ENCODE results near the gene DTX1.

Gene DTX1

DNA sequence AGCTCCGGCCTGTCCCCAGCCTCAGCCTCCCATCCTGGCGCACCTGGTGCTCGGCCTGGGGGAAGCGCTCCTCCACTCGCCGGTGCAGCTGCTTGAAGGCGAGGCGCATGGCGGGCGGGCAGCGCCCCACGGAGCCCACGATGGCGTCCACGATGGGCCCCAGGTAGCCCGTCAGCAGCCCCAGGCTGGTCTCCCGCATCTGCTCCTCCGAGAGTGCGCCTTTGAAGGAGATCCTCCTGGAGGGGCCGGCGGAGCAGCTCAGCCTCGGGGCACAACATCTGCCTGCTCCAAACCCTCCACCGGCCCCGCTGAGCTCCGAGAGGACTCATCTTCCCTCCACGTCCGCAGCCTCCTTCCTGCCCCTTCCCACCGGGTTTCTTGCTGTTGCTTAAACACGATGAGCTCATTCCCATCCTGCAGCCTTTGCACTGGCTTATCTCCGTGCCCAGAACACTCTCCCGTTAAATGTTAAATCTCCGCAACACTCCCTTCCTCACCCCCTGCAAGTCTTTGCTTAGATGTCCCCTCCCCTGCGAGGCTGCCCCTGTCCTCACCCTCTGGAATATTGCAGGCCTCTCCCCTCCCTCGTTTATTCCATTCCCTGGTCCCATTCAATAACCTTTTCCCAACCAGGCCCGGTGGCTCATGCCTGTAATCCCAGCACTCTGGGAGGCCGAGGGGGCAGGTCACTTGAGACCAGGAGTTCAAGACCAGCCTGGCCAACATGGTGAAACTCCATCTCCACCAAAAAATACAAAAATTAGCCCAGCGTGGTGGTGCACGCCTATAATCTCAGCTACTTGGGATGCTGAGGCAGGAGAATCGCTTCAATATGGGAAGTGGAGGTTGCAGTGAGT is 55.7 kb downstream of the DTX1 start (continued):
- TF ChIP-seq ZNF585B (tag by site-specific recombination; IDR thresholded peaks at IDR 0.05) (no peak), ZNF792 (tag by site-specific recombination; IDR thresholded peaks at IDR 0.05) (no peak), GLI4 (tag by site-specific recombination; IDR thresholded peaks at IDR 0.05) (no peak), ZNF624 (tag by site-specific recombination; IDR thresholded peaks at IDR 0.05) (no peak), GLI2 (tag by site-specific recombination; IDR thresholded peaks at IDR 0.05; ENCODE audit: borderline replicate concordance, low read depth) (no peak)

DNA sequence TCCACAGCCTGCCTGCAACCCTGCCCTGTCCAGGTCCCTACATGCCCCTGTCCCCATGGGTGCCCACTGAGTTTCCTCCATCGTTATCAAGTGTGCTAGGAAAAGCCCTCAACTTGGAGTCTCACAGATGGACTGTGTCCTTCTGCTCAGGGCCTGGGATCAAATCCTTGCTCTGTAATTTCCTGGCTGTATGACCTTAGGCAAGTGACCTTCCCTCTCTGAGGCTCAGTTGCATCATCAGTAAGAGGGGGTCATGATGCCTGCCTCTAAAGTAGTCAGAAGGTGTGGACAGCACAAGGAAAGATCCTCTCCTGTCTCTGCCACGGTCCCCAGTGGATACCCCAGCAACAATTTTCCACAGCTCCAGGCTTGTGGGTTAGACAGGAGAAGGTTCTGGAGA is 56.9 kb downstream of the DTX1 start:
- H3K27ac ChIP-seq (ENCODE audit: extremely low read depth, low read depth, low read length), result no peak overlapping the region
- no peaks in the 10 kb centered on the region for H3K36me3 ChIP-seq (ENCODE audit: control insufficient read depth in 2 of 2, insufficient read depth in 1 of 2, low read length in 2 of 2)
- TF ChIP-seq ZNF610 (tag by site-specific recombination; IDR thresholded peaks at IDR 0.05; ENCODE audit: borderline replicate concordance) (no peak), ZNF24 (tag by site-specific recombination; IDR thresholded peaks at IDR 0.05) (no peak), ZNF133 (tag by site-specific recombination; IDR thresholded peaks at IDR 0.05) (no peak), ZNF426 (tag by site-specific recombination; IDR thresholded peaks at IDR 0.05) (no peak), MYNN (tag by site-specific recombination; IDR thresholded peaks at IDR 0.05; ENCODE audit: borderline replicate concordance) (no peak), HOXC10 (CRISPR knock-in tag; IDR thresholded peaks at IDR 0.05) (no peak), KLF7 (tag by site-specific recombination; IDR thresholded peaks at IDR 0.05; ENCODE audit: borderline replicate concordance) (no peak), ZBTB48 (tag by site-specific recombination; IDR thresholded peaks at IDR 0.05) (no peak), ZNF16 (tag by site-specific recombination; IDR thresholded peaks at IDR 0.05; ENCODE audit: low read depth) (no peak)
- CTCF ChIA-PET, result interaction anchor here (0.7 to 1.7 kb wide), 3 partner anchors 8 to 64 kb away, joined by 4 to 5 read pairs (median 5); no protein-coding TSS in a partner anchor
- POLR2A ChIA-PET, result no interaction called here
- H3K4me3 ChIP-seq (ENCODE audit: low read depth, low read length), result no peak overlapping the region
- H3K9me3 ChIP-seq (ENCODE audit: control insufficient read depth, insufficient read depth, low read depth, low read length), result no peaks in the 10 kb centered on the region
- no peaks in the 10 kb centered on the region for H3K4me1 ChIP-seq (ENCODE audit: control insufficient read depth, insufficient read depth, low read length)

DNA sequence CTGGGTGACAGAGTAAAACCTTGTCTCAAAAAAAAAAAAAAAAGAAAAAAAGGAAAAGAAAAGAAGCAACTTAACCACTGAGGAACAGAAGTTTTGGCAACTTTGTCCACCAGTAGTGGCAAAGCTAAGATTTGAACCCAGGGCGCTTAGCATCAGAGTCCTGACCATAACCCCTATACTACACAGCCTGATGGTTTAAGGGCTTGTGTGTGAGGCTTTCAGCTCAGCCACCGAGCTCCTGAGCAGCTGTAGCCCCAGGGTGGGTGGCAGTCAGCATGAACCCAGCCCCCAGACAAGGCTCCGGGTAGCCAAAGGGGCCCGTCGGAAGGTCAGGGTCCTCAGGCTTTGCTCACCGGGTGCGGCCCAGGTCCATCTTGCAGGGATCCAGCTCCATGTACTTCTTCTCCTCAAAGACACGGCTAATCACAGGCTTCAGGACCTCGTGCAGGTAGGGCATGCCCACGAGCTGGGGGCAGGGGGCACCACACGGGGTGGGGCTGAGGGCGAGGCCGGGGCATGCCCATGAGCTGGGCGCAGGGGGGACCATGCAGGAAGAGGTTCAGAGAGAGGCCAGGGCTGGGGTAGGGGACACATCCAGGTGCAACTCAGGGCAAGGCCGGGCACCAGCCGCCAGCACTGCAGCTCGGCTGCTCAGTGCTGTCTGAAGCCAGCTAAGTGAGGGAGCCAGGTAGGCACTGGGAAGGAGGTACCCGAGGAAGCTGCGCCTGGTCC is 58.1 kb downstream of the DTX1 start:
- CTCF ChIA-PET, result interaction anchor here (0.9 to 1.7 kb wide), 5 partner anchors 11 to 122 kb away, joined by 3 to 5 read pairs (median 5); no protein-coding TSS in a partner anchor
- POLR2A ChIA-PET, result interaction anchor here (0.7 kb wide), 1 partner anchor 13 kb away, joined by 3 read pairs; no protein-coding TSS in a partner anchor
- no peak overlapping the region for H3K27ac ChIP-seq (ENCODE audit: extremely low read depth, low read depth, low read length)
- no peaks in the 10 kb centered on the region for H3K4me1 ChIP-seq (ENCODE audit: control insufficient read depth, insufficient read depth, low read length)
- no peak overlapping the region for H3K4me3 ChIP-seq (ENCODE audit: low read depth, low read length)
- H3K9me3 ChIP-seq (ENCODE audit: control insufficient read depth, insufficient read depth, low read depth, low read length), result no peaks in the 10 kb centered on the region
- H3K36me3 ChIP-seq (ENCODE audit: control insufficient read depth in 2 of 2, insufficient read depth in 1 of 2, low read length in 2 of 2), result no peaks in the 10 kb centered on the region
- TF ChIP-seq, protein P1, sequence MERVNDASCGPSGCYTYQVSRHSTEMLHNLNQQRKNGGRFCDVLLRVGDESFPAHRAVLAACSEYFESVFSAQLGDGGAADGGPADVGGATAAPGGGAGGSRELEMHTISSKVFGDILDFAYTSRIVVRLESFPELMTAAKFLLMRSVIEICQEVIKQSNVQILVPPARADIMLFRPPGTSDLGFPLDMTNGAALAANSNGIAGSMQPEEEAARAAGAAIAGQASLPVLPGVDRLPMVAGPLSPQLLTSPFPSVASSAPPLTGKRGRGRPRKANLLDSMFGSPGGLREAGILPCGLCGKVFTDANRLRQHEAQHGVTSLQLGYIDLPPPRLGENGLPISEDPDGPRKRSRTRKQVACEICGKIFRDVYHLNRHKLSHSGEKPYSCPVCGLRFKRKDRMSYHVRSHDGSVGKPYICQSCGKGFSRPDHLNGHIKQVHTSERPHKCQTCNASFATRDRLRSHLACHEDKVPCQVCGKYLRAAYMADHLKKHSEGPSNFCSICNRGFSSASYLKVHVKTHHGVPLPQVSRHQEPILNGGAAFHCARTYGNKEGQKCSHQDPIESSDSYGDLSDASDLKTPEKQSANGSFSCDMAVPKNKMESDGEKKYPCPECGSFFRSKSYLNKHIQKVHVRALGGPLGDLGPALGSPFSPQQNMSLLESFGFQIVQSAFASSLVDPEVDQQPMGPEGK (tag by site-specific recombination; IDR thresholded peaks at IDR 0.05), result no peak
- TF ChIP-seq ZNF366 (tag by site-specific recombination; conservative IDR thresholded peaks at IDR 0.05), result no peak
- TF ChIP-seq ZFP41 (tag by site-specific recombination; IDR thresholded peaks at IDR 0.05; ENCODE audit: borderline replicate concordance), result no peak
- no peak for TF ChIP-seq BCL11A (tag by site-specific recombination; IDR thresholded peaks at IDR 0.05; ENCODE audit: low read depth)
- TF ChIP-seq, protein P2, sequence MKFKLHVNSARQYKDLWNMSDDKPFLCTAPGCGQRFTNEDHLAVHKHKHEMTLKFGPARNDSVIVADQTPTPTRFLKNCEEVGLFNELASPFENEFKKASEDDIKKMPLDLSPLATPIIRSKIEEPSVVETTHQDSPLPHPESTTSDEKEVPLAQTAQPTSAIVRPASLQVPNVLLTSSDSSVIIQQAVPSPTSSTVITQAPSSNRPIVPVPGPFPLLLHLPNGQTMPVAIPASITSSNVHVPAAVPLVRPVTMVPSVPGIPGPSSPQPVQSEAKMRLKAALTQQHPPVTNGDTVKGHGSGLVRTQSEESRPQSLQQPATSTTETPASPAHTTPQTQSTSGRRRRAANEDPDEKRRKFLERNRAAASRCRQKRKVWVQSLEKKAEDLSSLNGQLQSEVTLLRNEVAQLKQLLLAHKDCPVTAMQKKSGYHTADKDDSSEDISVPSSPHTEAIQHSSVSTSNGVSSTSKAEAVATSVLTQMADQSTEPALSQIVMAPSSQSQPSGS (tag by site-specific recombination; IDR thresholded peaks at IDR 0.05; ENCODE audit: low read depth), result no peak
- no peak for TF ChIP-seq ZNF747 (tag by site-specific recombination; IDR thresholded peaks at IDR 0.05)
- TF ChIP-seq MYNN (tag by site-specific recombination; IDR thresholded peaks at IDR 0.05; ENCODE audit: borderline replicate concordance), result no peak
- TF ChIP-seq SCRT1 (tag by site-specific recombination; IDR thresholded peaks at IDR 0.05; ENCODE audit: borderline replicate concordance), result no peak
- TF ChIP-seq, protein P3, sequence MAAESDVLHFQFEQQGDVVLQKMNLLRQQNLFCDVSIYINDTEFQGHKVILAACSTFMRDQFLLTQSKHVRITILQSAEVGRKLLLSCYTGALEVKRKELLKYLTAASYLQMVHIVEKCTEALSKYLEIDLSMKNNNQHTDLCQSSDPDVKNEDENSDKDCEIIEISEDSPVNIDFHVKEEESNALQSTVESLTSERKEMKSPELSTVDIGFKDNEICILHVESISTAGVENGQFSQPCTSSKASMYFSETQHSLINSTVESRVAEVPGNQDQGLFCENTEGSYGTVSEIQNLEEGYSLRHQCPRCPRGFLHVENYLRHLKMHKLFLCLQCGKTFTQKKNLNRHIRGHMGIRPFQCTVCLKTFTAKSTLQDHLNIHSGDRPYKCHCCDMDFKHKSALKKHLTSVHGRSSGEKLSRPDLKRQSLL (tag by site-specific recombination; IDR thresholded peaks at IDR 0.05), result no peak
- TF ChIP-seq ZNF777 (tag by site-specific recombination; IDR thresholded peaks at IDR 0.05; ENCODE audit: borderline replicate concordance), result no peak
- no peak for TF ChIP-seq ZNF837 (tag by site-specific recombination; IDR thresholded peaks at IDR 0.05)
- no peak for TF ChIP-seq ZNF2 (tag by site-specific recombination; IDR thresholded peaks at IDR 0.05)

Measured in HEK293 (cell line).